Testis (tissue), 3 donors: Measurements from ENCODE around the gene OBSCN. TPM values are rescaled to one million over a fixed set of nuclear protein-coding genes. Genes with fewer than 3 reads are reported as not detected.
A peak's percentile ranks its signal among the peaks of the same experiment; 100 is the strongest.

Experiments
- DNase-seq: peaks from one replicate; pipeline ENCODE4 v3.0.0-alpha.2; 2019
- H3K27ac ChIP-seq, 2 donors: fragments of 200-600 bp; sonication (generic); one replicate each; pipeline ENCODE4 v1.5.1; 2019
- H3K27me3 ChIP-seq: fragments of 200-600 bp; sonication (generic); one replicate; pipeline ENCODE4 v1.5.1; 2019
- H3K36me3 ChIP-seq: fragments of 200-600 bp; sonication (generic); one replicate; pipeline ENCODE4 v1.5.1; 2017; ENCODE audit warnings: low read depth; ENCODE audit errors: missing control alignments
- H3K4me1 ChIP-seq: fragments of 200-600 bp; sonication (generic); one replicate; pipeline ENCODE4 v1.5.1; 2019
- H3K4me3 ChIP-seq, 2 donors: fragments of 200-600 bp; sonication (generic); one replicate each; pipeline ENCODE4 v1.5.1; 2017 to 2019
- H3K9me3 ChIP-seq: fragments of 200-600 bp; sonication (generic); one replicate; pipeline ENCODE4 v1.5.1; 2017
- POLR2A ChIP-seq: fragments of 450-650 bp; IDR thresholded peaks from one replicate; pipeline ENCODE4 v1.6.1; 2017; ENCODE audit warnings: antibody characterized with exemption, mild to moderate bottlenecking, moderate library complexity
- WGBS, 2 donors: methylation state at CpG; one replicate each; pipeline ENCODE4 v1.1.5; 2018; 5-methylcytosine and 5-hydroxymethylcytosine counted together
- intact Hi-C: fragments of 100-400 bp; cut with DNase I; formaldehyde crosslinking; loops from one replicate; pipeline ENCODE4 v1.15.1; 2023; ENCODE audit warnings: low total_unique reads
- polyA plus RNA-seq: library from polyadenylated mRNA; stranded (reverse); fragments of 350-450 nt; fragmentation: Illumina TruSeq; extraction: RNeasy Lipid Tissue Mini Kit (QIAGEN cat#74804); gene quantifications from one replicate; pipeline ENCODE4 v1.2.3, GENCODE V29; 2014; ENCODE audit warnings: low read depth, low replicate concordance; ENCODE audit not compliant: insufficient read depth
- total RNA-seq, 2 donors: library from RNA; depleted of rRNA; stranded (reverse); fragments of >200 nt; gene quantifications; one replicate each; pipeline ENCODE4 v1.2.3, GENCODE V29; 2016
- TF ChIP-seq, protein P1 (sequence below), 3 experiments: fragments of 450-650 bp in 2 of 3; fragments of 200-600 bp in 1 of 3; sonication (generic) in 1 of 3; IDR thresholded peaks; one replicate each; pipeline ENCODE4 v1.5.1; 2016 to 2019; ENCODE audit warnings: antibody characterized with exemption in 3 of 3, mild to moderate bottlenecking in 2 of 3, moderate library complexity in 1 of 3

OBSCN gene
- total and polyA plus RNA-seq, 3 donors from 2014 or later, result 8.3 to 30.0 (median 28.6) TPM

DNA sequence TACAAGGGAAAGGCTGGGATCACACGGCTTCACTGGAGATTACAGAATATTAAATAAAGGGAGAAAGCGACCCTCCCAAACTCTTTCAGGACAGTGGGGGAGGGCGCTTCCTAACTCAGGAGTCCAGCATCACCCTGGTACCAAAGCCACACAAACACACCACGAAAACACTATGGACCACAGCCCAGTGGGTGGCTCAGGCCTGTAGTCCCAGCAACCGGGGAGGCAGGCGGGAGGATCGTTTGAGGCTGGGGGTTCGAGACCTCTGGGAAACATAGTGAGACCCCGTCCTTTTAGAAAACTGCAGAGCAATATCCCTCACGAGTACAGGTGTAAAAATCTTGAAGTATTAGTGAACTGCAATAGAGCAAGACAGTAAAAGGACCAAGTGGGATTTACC, 182.8 kb downstream of the OBSCN start:
- H3K4me3 ChIP-seq, result no peak overlapping the region
- no peak for TF ChIP-seq POLR2A
- TF ChIP-seq, protein P1, sequence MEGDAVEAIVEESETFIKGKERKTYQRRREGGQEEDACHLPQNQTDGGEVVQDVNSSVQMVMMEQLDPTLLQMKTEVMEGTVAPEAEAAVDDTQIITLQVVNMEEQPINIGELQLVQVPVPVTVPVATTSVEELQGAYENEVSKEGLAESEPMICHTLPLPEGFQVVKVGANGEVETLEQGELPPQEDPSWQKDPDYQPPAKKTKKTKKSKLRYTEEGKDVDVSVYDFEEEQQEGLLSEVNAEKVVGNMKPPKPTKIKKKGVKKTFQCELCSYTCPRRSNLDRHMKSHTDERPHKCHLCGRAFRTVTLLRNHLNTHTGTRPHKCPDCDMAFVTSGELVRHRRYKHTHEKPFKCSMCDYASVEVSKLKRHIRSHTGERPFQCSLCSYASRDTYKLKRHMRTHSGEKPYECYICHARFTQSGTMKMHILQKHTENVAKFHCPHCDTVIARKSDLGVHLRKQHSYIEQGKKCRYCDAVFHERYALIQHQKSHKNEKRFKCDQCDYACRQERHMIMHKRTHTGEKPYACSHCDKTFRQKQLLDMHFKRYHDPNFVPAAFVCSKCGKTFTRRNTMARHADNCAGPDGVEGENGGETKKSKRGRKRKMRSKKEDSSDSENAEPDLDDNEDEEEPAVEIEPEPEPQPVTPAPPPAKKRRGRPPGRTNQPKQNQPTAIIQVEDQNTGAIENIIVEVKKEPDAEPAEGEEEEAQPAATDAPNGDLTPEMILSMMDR (IDR thresholded peaks at IDR 0.05), result no peak
- H3K27me3 ChIP-seq, result no peaks in the 10 kb centered on the region
- H3K27ac ChIP-seq, result no peak overlapping the region
- no peak for DNase-seq
- WGBS, 2 donors, result 82 to 89% methylated on average over 10 of the region's 10 CpGs
- H3K9me3 ChIP-seq, result no peaks in the 10 kb centered on the region
- intact Hi-C loops, result no loop called here
- no peaks in the 10 kb centered on the region for H3K4me1 ChIP-seq
- no peaks in the 10 kb centered on the region for H3K36me3 ChIP-seq

DNA sequence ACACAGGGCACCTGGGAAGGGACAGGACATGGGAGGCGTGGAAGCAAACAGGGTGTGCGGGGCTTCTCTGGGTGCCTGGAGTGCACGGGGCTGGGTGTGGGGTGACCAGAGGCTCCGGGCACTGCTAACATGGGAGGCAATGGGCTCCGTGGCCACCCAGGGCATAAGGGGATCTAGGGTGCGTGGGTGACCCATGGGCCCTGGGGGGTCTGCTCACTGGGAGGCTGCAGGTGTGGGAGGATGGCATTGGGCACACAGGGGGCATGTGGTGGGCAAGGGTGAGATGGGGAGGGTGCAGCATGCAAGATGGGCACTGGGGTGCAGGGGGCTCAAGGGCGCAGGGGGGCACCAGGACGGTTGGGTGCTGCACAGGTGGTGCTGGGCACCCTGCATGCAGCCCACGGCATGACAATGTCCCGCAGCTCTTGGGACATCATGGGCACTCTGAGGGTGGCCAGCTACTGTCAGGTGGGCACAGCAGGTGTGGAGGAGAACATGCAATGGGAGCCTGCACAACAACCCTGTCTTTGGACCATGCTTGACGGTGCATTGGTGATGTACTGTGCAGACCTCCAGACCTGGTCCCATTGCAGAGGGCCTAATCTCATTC, 183.7 kb downstream of the OBSCN start:
- H3K27ac ChIP-seq, result no peak overlapping the region
- H3K9me3 ChIP-seq, result no peaks in the 10 kb centered on the region
- no peaks in the 10 kb centered on the region for H3K36me3 ChIP-seq
- no peaks in the 10 kb centered on the region for H3K4me1 ChIP-seq
- no peak for DNase-seq
- H3K4me3 ChIP-seq, result no peak overlapping the region
- no peak for TF ChIP-seq POLR2A
- TF ChIP-seq, protein P1 (IDR thresholded peaks at IDR 0.05), result no peak
- WGBS, 2 donors, result 92 to 96% methylated on average over 11 of the region's 11 CpGs
- intact Hi-C loops, result no loop called here
- no peaks in the 10 kb centered on the region for H3K27me3 ChIP-seq

DNA sequence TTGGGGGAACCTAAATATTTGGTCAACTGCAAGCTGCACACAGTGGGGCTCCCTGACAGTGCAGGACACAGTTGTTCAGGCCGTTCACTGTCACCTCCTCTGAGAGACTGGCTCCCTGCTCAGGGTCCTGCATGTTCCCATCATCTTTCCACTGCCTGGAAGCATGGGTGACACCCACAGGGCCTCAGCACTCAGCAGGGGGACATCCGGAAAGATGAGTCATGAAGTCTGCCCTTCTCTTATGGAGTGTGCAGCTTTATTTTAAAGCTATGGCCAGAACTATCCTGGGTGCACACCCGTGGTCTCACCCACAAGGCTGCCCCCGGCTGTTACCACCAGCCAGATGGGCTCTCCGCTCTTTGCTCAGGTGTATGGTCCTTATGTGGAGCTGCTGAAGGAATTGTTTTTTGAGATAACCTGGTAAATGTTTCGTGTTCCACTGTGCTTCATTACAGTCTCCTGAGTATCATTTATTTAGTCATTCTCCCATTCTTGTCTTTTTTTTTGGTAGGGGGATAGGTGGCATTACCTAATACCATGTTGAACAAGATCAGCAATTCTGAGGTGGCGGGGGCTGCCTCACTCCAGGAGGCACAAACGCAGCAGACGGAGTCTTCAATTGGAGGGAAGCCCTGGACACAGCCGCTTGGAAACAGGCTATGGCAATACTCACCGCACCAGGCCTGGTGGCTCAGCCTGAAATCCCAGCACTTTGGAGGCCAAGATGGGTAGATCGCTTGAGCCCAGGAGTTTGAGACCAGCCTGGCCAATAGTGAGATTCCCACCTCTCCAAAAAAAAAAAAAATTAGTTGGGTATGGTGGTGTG, 184.5 kb downstream of the OBSCN start:
- no peaks in the 10 kb centered on the region for H3K9me3 ChIP-seq
- WGBS, 2 donors, result 87 to 90% methylated on average over 12 of the region's 12 CpGs
- H3K36me3 ChIP-seq, result no peaks in the 10 kb centered on the region

GRCh38 chr1:228393268-228393701, 185.4 kb downstream of the OBSCN start:
- Histone ChIP-seq H3K36me3 (no peaks in the 10 kb centered on the region), H3K9me3 (no peaks in the 10 kb centered on the region), H3K4me1 (no peaks in the 10 kb centered on the region), H3K4me3 (no peak overlapping the region), H3K27ac (no peak overlapping the region), H3K27me3 (no peaks in the 10 kb centered on the region)
- no peak for TF ChIP-seq POLR2A
- TF ChIP-seq, protein P1 (IDR thresholded peaks at IDR 0.05), result peak in 1 of 3 experiments; percentile 22
- 69 to 71% methylated on average over 8 of the region's 8 CpGs for WGBS, 2 donors
- DNase-seq, result no peak
- intact Hi-C loops, result no loop called here

More for the DNA sequence above, 184.5 kb downstream of the OBSCN start:
- Histone ChIP-seq H3K27me3 (no peaks in the 10 kb centered on the region), H3K4me3 (no peak overlapping the region), H3K27ac (no peak overlapping the region), H3K4me1 (no peaks in the 10 kb centered on the region)
- DNase-seq, result no peak
- intact Hi-C loops, result no loop called here
- no peak for TF ChIP-seq POLR2A
- TF ChIP-seq, protein P1 (IDR thresholded peaks at IDR 0.05), result no peak
